Right cardiac atrium (tissue), 5 donors: ENCODE measurements around the gene CARS2. TPM values are rescaled to one million over a fixed set of nuclear protein-coding genes. Genes with fewer than 3 reads are reported as not detected.
"Not testable (repeated sequence)": the region's sequence is repeated elsewhere in the genome, so short reads cannot be mapped to it uniquely, and the experiment has no call there.

Experiments used
- ATAC-seq, 2 donors: fragments of 200-7000 bp; cut with Tn5 transposase; one replicate each; pipeline versions ENCODE4 v1.8.0 to v1.9.1; 2020; ENCODE audit warnings: moderate library complexity in 2 of 2, mild to moderate bottlenecking in 1 of 2
- DNase-seq, 3 donors: peaks; one replicate each; pipeline ENCODE4 v3.0.0-alpha.2; 2020
- H3K27ac ChIP-seq: one replicate; pipeline ENCODE4 v1.5.1; 2013; ENCODE audit warnings: mild to moderate bottlenecking, low read length, control low read depth, moderate library complexity
- H3K27me3 ChIP-seq: one replicate; pipeline ENCODE4 v1.6.1; 2013; ENCODE audit not compliant: control insufficient read depth, insufficient read depth
- H3K4me1 ChIP-seq: one replicate; pipeline ENCODE4 v1.6.1; 2013; ENCODE audit warnings: low read length; ENCODE audit not compliant: control insufficient read depth, insufficient read depth
- H3K4me3 ChIP-seq: one replicate; pipeline ENCODE4 v1.5.1; 2013; ENCODE audit warnings: low read length, control low read depth
- H3K9me3 ChIP-seq: one replicate; pipeline ENCODE4 v1.6.1; 2013; ENCODE audit warnings: low read length; ENCODE audit not compliant: control insufficient read depth
- WGBS: extraction: QIAGEN DNeasy Blood & Tissue Kit; methylation state at CpG from one replicate; pipeline ENCODE4 v1.1.7; 2013; 5-methylcytosine and 5-hydroxymethylcytosine counted together
- intact Hi-C, 4 donors: fragments of 100-400 bp; cut with DNase I; formaldehyde crosslinking; loops; one replicate each; pipeline versions ENCODE4 v1.11.0 to v1.14.0; 2022 to 2023
- polyA plus RNA-seq: library from polyadenylated mRNA; stranded (reverse); fragments of 200-250 nt; gene quantifications from one replicate; pipeline ENCODE4 v1.2.3, GENCODE V29; 2013
- total RNA-seq, 4 donors: library from RNA; stranded (reverse); fragmentation: NEBNext Ultra II Directional; extraction: Animal tissue kit (Norgen Biotek cat#: 25700); gene quantifications; one replicate each; pipeline ENCODE4 v1.2.1, GENCODE V29; 2021
- donor health status: healthy with polysubstance abuse.
- donor health status: DM: no; HTN: yes; CAD: no.
- donor health status: DM: no; HTN: no; CAD: no.
- donor health status: DM: no; HTN: yes; CAD: no; lungs with severe emphysema.
- donor health status: DM: yes; HTN: yes; CAD: no.

Gene CARS2
- total and polyA plus RNA-seq, 5 donors = 36.5 to 51.0 (median 37.8) TPM

- no peak overlapping the region for H3K4me3 ChIP-seq
- no peaks in the 10 kb centered on the region for H3K4me1 ChIP-seq
- no peaks in the 10 kb centered on the region for H3K27me3 ChIP-seq
- H3K9me3 ChIP-seq = no peaks in the 10 kb centered on the region
- no peak overlapping the region for H3K27ac ChIP-seq
- DNase-seq (no peak), ATAC-seq (no peak)
- intact Hi-C loops = no loop called here
- WGBS = 80% methylated on average over 7 of the region's 7 CpGs
Measured at GRCh38 chr13:110663491-110663890, 42.4 kb downstream of the CARS2 start.

DNA sequence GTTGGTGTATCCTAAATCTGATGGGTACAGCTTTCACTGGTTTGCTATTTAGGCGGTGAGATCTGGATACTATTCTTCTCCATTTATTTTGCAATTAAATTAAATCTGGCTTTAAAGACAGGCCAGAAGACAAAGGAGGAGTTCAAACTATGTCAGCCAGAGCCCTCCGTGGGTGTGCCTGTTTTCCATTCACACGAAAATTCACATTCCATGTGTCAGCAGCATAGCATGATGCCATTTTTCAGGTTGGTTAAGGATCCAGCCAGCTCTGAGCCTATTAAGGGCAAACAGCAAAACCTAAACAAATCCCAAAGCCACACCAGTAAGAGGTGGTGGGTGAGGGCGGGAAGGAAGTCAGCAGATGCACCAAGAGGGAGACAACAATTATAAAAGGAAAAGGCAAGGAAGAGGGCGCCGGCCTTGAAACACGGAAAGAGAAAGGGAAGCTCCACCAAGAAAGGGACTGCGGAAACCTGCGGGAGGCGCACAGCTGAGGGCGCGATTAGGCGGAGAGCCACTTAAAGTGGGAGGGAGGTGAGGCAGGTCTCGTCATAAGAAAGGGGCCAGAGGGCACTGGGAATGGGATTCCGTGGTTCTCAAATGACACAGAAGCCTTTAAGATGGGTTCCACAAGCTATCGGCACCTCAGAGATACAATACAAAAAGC is 43.0 kb downstream of the CARS2 start:
- no peak overlapping the region for H3K27ac ChIP-seq
- WGBS = 95% methylated on average over 16 of the region's 16 CpGs

GRCh38 chr13:110662091-110662490 is 43.8 kb downstream of the CARS2 start:
- DNase-seq = no peak
- no peaks in the 10 kb centered on the region for H3K9me3 ChIP-seq
- H3K27ac ChIP-seq = no peak overlapping the region
- H3K27me3 ChIP-seq = no peaks in the 10 kb centered on the region
- no peak overlapping the region for H3K4me3 ChIP-seq
- H3K4me1 ChIP-seq = no peaks in the 10 kb centered on the region
- ATAC-seq = no peak
- WGBS = 98% methylated on average over 25 of the region's 25 CpGs
- intact Hi-C loops = no loop called here

More for the DNA sequence above, 43.0 kb downstream of the CARS2 start:
- ATAC-seq = no peak
- DNase-seq = no peak
- intact Hi-C loops = no loop called here
- no peaks in the 10 kb centered on the region for H3K4me1 ChIP-seq
- no peaks in the 10 kb centered on the region for H3K9me3 ChIP-seq
- no peaks in the 10 kb centered on the region for H3K27me3 ChIP-seq
- H3K4me3 ChIP-seq = no peak overlapping the region

- 95% methylated on average over 3 of the region's 3 CpGs for WGBS
- Histone ChIP-seq H3K9me3 (no peaks in the 10 kb centered on the region), H3K4me3 (no peak overlapping the region), H3K27ac (no peak overlapping the region), H3K4me1 (no peaks in the 10 kb centered on the region), H3K27me3 (no peaks in the 10 kb centered on the region)
- DNase-seq (no peak), ATAC-seq (no peak)
- intact Hi-C loops = no loop called here
Measured at GRCh38 chr13:110661256-110661655, 44.7 kb downstream of the CARS2 start.

DNA sequence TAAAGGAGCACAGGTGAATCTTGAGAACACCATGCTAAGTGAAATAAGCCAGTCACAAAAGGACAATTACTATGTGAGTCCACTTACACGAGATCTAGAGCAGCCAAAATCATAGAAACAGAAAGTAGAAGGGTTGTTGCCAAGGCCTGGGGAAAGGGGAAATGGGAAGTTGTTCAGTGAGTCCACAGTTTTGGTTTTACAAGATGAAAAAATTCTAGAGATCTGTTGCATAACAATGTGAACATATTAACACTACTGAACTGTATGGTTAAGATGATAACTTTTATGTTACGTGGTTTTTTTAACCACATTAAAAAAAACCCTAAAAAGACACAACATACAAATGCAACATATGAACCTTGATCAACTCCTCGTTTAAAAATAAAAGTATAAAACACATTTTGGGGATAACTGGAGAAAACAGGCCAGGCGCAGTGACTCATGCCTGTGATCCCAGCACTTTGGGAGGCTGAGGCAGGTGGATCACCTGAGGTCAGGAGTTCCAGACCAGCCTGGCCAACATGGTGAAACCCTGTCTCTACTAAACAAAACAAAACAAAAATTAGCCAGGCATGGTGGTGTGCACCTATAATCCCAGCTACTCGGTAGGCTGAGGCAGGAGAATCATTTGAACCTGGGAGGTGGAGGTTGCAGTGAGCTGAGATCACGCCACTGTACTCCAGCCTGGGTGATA is 47.6 kb downstream of the CARS2 start:
- H3K9me3 ChIP-seq, ATAC-seq, H3K4me1 ChIP-seq, H3K4me3 ChIP-seq, H3K27ac ChIP-seq, DNase-seq, intact Hi-C loops, H3K27me3 ChIP-seq: not testable (repeated sequence)
- 80% methylated on average over 6 of the region's 6 CpGs for WGBS

- DNase-seq (no peak), ATAC-seq (no peak)
- 93% methylated on average over 7 of the region's 7 CpGs for WGBS
- Histone ChIP-seq H3K9me3 (no peaks in the 10 kb centered on the region), H3K27me3 (no peaks in the 10 kb centered on the region), H3K27ac (no peak overlapping the region), H3K4me1 (no peaks in the 10 kb centered on the region), H3K4me3 (no peak overlapping the region)
- intact Hi-C loops = no loop called here
Measured at GRCh38 chr13:110657196-110657595, 48.7 kb downstream of the CARS2 start.

DNA sequence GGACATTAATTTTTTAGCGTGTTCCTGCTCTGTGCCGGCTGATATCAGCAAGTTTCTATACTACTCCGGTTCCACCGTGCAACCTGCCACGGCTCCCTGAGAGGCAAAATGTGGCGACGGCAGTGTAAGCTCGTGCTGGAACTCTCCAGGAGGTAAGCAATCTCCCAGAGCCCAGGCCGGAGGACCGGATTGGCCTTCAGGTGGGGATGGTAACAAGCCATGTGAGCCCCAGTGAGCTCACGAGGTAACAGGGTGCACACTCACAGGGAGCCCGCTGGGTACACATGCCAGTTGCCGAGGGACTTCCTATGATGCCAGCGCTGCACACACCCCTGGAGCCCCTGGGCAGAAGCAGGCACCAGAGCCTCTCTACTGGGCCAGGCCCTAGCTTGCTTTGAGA is 52.1 kb downstream of the CARS2 start:
- Histone ChIP-seq H3K27ac (no peak overlapping the region), H3K9me3 (no peaks in the 10 kb centered on the region), H3K4me1 (no peaks in the 10 kb centered on the region), H3K4me3 (no peak overlapping the region), H3K27me3 (no peaks in the 10 kb centered on the region)
- WGBS = 94% methylated on average over 14 of the region's 14 CpGs
- intact Hi-C loops = no loop called here
- no peak for ATAC-seq
- no peak for DNase-seq

DNA sequence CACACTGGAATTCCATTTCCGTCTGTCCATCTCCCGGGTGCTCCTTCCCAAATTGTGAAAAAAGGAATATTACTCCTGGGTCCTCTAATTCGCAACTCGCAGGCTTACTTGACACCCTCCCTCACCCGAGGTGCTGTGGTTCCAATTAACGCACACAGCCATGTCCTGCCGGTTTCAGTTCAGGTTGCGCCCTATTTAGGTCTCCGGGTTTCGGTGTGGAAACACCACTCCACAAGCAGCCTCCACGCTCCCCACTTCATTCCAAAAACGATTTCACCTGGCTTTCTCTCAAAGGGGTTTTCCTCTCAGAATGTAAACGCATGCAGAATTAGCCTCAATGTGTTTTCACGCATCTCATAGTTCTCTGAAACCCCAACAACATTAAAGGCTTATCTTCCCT is 52.6 kb downstream of the CARS2 start:
- Histone ChIP-seq H3K27ac (no peak overlapping the region), H3K9me3 (no peaks in the 10 kb centered on the region), H3K27me3 (no peaks in the 10 kb centered on the region), H3K4me3 (no peak overlapping the region), H3K4me1 (no peaks in the 10 kb centered on the region)
- DNase-seq (no peak), ATAC-seq (no peak)
- intact Hi-C loops = no loop called here
- WGBS = 86% methylated on average over 14 of the region's 14 CpGs

GRCh38 chr13:110652764-110653163 is 53.2 kb downstream of the CARS2 start:
- intact Hi-C loops = no loop called here
- Histone ChIP-seq H3K27me3 (no peaks in the 10 kb centered on the region), H3K9me3 (no peaks in the 10 kb centered on the region), H3K27ac (no peak overlapping the region), H3K4me3 (no peak overlapping the region), H3K4me1 (no peaks in the 10 kb centered on the region)
- ATAC-seq = no peak
- 85% methylated on average over 10 of the region's 10 CpGs for WGBS
- DNase-seq = no peak

DNA sequence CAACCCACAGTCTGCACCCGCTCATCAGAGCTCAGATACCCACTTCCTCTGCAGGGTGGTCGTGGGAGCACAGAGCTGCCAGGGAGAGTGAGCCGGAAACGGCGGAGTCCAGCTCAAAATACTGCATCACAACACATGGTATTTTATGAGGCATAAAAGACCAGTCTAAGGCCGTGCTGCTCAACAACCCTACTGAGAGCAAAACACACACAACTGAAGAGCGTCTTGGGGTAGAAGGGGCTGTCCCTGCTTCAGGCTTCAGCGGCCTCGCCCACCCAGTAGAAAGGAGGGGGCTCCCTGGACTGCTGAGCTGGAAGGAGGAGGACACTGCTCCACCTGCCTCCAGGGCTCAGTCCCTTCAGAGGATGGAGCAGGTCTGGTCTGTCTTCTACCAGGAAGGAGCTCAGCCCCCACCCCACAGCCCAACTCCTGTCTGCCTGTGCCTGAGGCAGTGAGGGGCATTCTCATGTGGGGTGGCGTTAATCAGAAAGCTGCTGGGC is 53.6 kb downstream of the CARS2 start:
- H3K4me1 ChIP-seq = no peaks in the 10 kb centered on the region
- no peak for DNase-seq
- intact Hi-C loops = no loop called here
- no peak overlapping the region for H3K27ac ChIP-seq
- WGBS = 93% methylated on average over 10 of the region's 10 CpGs
- no peaks in the 10 kb centered on the region for H3K27me3 ChIP-seq
- no peak overlapping the region for H3K4me3 ChIP-seq
- no peak for ATAC-seq
- H3K9me3 ChIP-seq = no peaks in the 10 kb centered on the region

DNA sequence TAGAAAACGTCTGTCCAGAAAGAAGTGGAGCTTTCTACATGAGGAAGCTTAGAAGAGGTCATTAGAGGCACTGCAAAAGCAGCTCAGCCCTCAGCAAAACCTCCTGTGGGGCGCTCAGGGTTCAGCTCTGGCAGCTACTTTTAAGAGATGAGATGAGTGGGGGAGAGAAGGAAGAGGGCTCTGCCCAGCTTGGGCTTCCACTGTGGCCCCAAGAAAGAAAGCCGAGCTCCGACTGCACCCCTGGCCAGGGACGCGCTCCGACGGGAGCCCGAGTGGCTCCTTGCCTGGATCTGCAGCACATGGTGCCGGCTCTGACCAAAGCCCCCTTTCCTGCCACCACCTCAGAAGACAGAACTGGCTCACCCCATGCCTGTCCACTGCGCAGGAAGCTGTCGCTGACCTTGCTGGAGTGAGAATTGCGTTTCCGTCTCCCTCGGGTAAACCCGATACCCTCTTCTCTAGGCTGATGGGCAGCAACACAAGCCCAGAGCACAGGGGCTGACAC is 54.1 kb downstream of the CARS2 start:
- 93% methylated on average over 16 of the region's 16 CpGs for WGBS
- Histone ChIP-seq H3K4me1 (no peaks in the 10 kb centered on the region), H3K27me3 (no peaks in the 10 kb centered on the region), H3K27ac (no peak overlapping the region), H3K9me3 (no peaks in the 10 kb centered on the region), H3K4me3 (no peak overlapping the region)
- DNase-seq (no peak), ATAC-seq (no peak)
- intact Hi-C loops = no loop called here
